M059J (cell line): ENCODE measurements around the gene GTPBP4. TPM values are rescaled to one million over a fixed set of nuclear protein-coding genes. Genes with fewer than 3 reads are reported as not detected.
A peak's percentile ranks its signal among the peaks of the same experiment; 100 is the strongest.
"Not testable (repeated sequence)": the region's sequence is repeated elsewhere in the genome, so short reads cannot be mapped to it uniquely, and the experiment has no call there.

ENCODE experiments used
- DNase-seq: peaks from one replicate; pipeline ENCODE4 v3.0.0-alpha.2; 2012; ENCODE audit warnings: low read depth
- total RNA-seq: library from RNA; depleted of rRNA; stranded (reverse); fragments of >200 nt; shearing (Covaris generic); gene quantifications from 2 replicates; pipeline ENCODE4 v1.2.3, GENCODE V29; 2014; rRNA removed

The GTPBP4 gene
- total RNA-seq, 1 experiment from 2014 or later = 20.7 TPM

DNA sequence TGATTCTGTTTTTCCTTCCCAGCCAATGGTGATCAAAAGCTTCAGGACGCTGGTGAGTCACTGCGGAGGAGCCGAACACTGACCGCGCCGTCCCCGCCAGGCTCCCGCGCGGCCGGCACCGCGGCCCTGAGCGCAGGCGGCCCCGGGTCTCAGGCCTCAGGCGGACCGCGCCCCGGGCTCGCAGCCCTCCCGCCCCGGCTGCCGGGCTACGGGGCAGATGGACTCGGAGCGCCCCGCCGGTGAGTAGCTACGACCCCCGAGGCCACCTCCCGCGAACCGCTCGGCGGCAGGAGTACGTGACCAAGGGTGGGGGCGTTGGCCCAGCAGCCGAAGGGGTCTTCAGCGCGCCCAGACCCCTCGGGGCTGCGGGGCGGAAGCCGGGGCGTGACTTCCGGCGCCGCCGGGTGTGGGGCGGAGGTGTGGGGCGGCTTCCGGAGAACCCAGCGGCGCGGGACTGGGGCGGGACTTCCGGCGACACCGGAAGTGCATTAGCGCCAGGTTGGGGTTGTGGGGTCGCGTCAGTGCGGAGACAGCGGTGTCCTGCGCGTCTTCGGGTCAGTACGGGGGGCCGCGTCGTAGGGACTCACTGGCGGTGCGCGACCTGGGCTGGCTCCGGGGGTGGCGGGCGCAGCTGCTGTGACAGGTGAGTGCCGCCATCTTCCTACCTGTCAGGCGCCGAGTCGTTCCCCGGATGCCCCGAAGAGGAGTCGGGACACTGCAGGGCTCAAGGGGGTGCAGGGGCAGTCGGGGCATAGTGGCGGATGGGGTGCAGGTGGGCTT lies 68.3 kb downstream of the GTPBP4 start, which contains the start of gene WDR37:
TSS of gene WDR37 (plus strand) at position 60 of the 780 bp plus-strand sequence. CDS start 15,771 bp downstream, outside the sequence.
- peak; percentile 83 for DNase-seq

DNA sequence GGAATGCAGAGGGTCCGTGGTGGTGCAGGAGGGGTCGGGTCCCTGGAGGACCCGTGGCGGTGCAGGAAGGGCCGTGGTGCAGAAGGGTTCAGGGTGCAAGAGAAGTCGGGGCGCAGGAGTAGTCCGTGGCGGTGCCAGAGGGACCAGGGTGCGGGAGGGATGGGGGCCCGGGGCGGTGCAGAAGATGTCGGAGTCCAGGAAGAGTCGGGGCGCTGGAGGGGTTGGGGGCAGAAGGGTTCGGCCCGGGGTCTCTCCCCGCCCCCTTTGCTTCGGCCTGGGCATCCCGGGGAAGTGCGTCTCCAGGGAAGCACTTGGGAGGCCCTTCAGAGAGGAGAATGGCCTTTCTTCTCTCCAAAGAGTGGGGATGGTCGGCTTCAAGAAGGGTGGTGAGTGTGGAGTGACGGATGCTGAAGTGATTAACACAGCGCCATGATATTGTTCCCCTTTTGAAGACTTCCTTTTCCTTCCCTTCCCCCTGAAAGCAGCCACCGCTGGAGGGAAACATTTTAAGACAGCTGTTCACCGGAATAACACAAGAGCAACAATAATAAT lies 68.9 kb downstream of the GTPBP4 start:
- no peak for DNase-seq

- no peak for DNase-seq
Measured at GRCh38 chr10:1058017-1058416, 69.8 kb downstream of the GTPBP4 start.

DNA sequence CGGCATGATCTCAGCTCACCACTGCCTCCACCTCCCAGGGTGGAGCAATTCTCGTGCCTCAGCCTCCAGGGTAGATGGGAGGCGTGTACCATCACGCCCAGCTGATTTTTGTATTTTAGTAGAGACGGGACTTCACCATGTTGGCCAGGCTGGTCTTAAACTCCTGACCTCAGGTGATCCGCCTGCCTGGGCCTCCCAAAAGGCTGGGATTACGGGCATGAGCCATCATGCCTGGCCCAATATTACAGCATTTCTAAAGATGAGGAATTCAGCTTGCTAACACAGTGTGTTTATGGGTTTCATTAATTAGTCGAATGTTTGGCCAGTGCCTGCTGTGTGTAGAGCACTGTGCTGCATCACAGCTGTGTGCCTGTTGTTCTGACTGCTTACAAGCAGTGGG lies 71.7 kb downstream of the GTPBP4 start:
- no peak for DNase-seq

DNA sequence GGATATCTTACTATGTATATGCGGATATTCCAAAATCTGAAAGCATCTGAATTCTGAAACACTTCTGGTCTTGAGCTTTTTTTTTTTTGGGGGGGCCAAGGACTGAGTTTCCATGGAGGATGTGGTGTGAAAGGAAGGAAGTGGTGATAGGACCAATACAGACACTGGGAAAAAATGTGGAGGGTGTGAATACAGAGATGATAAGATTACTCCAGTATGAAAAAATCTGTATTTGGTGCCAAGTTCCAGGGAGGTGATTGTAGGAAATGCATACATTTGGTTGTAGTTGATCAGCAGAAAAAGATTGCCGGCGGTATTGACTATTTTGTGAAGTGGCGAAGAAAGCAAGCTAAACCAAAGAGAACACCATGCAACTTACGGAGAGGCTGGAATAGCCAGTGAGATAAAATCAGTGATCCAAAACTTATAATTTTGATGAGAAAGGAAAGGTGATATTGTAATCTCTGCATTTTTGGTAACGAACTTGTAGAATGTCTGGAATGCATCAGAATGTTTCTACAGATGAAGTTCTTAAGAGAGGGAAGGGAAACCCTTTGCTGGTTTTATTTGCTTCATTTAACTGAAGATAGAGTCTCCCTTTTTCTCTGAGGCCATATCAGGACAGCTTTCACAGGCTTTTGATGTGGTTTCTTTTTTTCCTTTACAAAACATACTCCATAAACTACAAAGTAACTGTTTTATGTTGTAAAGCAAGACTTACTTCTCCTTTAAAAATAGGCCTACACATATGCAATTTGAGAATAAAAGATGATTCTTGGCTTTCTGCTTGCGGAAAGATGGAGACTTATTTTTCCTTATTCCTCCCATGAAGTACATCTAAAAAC lies 73.9 kb downstream of the GTPBP4 start:
- peak; percentile 12 for DNase-seq

GRCh38 chr10:1063232-1063865 lies 75.1 kb downstream of the GTPBP4 start:
- DNase-seq = no peak

GRCh38 chr10:1064964-1065247 lies 76.7 kb downstream of the GTPBP4 start:
- DNase-seq = no peak

DNA sequence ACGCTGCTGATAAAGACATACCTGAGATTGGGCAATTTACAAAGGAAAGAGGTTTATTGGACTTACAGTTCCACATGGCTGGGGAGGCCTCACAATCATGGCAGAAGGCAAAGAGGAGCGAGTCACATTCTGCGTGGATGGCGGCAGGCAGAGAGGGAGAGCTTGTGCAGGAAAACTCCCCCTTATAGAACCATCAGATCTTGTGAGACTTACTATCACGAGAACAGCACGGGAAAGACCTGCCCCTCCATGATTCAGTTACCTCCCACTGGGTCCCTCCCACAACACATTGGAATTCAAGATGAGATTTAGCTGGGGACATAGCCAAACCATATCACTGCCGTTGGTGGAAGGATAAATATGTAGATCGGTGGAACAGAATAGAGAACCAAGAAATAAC lies 78.5 kb downstream of the GTPBP4 start:
- not testable (repeated sequence) for DNase-seq

DNA sequence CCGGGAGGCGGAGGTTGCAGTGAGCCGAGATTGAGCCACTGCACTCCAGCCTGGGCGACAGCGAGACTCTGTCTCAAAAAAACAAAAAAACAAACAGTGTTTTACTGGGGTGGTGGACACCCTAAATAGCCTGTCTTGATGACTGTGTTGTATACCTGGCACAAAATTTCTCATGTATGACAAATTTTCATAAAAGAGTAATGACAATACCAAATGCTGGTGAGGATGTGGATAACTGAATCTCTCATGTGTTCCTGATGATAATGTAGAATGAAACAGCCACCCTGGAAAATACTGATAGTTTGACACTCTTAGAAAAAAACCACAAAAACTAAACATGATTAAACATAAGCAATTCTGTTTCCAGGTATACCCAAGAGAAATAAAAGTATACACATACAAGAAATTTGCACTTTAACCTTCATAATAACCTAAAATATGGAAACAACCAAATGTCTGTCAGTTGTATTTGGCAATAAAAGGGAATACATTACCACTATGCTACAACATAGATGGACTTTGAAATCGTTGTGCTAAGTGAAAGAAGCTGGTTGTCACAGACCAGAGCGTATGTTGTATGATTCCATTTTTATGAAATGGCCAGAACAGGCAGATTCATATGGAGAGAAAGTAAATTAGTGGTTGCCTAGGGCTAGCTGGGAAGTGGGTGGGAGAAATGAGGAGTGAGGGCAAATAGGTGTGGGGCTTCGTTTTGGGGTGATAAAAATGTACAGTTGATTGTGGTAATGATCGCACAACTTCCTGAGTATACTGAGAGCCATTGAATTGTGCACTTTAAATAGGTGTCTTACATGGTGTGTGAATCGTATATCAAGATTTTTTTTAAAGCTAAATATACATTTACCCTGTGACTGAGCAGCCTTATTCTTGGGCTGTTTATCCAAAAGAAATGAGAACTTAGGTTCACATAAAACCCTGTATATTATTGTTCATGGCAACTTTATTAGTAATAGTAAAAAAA lies 80.4 kb downstream of the GTPBP4 start:
- no peak for DNase-seq

Other genes starting within 250 kb of the GTPBP4 start
- 8.4 and 24.0 TPM in 2 replicates for gene LARP4B, start 56.7 kb upstream of the GTPBP4 start, total RNA-seq
- not detected in 2 replicates for gene IDI2, start 37.4 kb downstream of the GTPBP4 start, total RNA-seq
- 71.8 and 75.5 TPM in 2 replicates for gene IDI1, start 60.7 kb downstream of the GTPBP4 start, total RNA-seq
- 4.8 and 5.6 TPM in 2 replicates for gene WDR37, start 68.0 kb downstream of the GTPBP4 start, total RNA-seq